ENCODE data around the gene ZFAND2A.
"Not testable (repeated sequence)": the region's sequence is repeated elsewhere in the genome, so short reads cannot be mapped to it uniquely, and the experiment has no call there.

ZFAND2A gene

GRCh38 chr7:1174881-1175596, 15.0 kb upstream of the ZFAND2A start:
- DNase-seq (ENCODE audit: low read depth) = no peak

DNA sequence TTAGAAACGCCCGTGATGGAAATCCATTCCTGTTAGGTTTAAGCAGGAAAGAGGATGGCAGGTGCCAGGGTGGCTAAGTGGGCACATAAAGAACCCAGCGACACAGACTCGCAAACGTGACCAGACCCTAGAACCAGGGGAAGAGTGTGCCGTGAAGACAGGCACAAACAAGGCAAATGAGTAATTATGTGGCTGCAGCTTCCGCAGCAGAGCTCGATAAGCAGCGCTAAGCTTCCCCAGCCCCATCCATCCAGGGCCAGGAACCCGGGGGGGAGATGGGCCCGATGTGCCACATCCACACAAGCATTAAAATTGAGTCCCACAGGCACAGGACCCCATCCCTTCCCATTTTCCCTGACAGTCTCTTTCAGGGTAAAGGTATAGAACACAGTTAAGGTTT, 14.0 kb upstream of the ZFAND2A start:
- no peak for DNase-seq (ENCODE audit: low read depth)

GRCh38 chr7:1172666-1173523, 12.9 kb upstream of the ZFAND2A start:
- no peak for DNase-seq (ENCODE audit: low read depth)

DNA sequence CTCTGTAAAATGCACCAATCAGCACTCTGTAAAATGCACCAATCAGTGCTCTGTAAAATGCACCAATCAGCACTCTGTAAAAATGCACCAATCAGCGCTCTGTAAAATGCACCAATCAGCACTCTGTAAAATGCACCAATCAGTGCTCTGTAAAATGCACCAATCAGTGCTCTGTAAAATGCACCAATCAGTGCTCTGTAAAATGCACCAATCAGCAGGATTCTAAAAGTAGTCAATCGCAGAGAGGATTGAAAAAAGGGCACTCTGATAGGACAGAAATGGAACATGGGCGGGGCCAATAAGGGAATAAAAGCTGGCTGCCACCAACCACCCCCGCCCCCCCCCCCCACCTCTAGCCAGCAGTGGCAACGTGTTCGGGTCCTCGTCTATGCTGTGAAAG, 11.5 kb upstream of the ZFAND2A start:
- not testable (repeated sequence) for DNase-seq (ENCODE audit: low read depth)

GRCh38 chr7:1170741-1171501, 10.9 kb upstream of the ZFAND2A start:
- no peak for DNase-seq (ENCODE audit: low read depth)

GRCh38 chr7:1169409-1170368, 9.7 kb upstream of the ZFAND2A start:
- DNase-seq (ENCODE audit: low read depth) = peak; percentile 94

GRCh38 chr7:1168422-1168821, 8.4 kb upstream of the ZFAND2A start:
- no peak for DNase-seq (ENCODE audit: low read depth)

- DNase-seq (ENCODE audit: low read depth) = no peak
Observed at GRCh38 chr7:1164436-1164835, 4.4 kb upstream of the ZFAND2A start.

DNA sequence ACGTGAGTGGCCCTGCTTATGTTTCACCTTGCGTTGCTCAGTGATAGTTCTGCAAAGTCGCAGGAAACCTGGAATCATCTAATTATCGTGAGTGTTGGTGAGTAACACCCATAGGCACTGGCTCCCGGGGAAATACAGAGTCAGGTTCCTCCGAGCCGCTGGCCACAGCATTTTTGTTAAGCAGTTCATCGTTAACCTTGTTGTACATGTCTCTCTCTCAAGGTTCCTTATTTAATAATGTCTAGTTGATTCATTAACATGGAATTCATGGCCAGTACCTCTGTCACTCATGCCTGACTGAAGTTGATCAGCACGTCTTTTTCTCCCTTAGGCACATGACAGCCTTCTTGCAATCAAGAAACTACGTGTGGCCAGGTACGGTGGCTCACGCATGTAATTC, 3.1 kb upstream of the ZFAND2A start:
- DNase-seq (ENCODE audit: low read depth) = no peak

DNA sequence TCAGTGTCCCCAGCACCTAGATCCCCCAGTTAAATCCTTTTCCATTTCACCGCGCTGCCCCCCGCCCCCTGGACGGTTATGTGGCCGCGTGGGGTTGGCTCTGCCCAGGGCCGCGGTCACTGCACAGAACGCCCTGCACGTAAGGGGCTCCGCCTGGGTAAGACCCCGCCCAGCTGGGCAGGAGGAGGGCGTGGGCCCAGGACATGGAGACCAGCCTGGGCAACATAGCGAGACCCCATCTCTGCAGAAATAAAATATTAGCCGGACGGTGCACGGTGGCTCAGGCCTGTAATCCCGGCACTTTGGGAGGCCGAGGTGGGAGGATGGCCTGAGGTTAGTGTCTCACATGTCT, 650 bp upstream of the ZFAND2A start:
- DNase-seq (ENCODE audit: low read depth) = no peak

DNA sequence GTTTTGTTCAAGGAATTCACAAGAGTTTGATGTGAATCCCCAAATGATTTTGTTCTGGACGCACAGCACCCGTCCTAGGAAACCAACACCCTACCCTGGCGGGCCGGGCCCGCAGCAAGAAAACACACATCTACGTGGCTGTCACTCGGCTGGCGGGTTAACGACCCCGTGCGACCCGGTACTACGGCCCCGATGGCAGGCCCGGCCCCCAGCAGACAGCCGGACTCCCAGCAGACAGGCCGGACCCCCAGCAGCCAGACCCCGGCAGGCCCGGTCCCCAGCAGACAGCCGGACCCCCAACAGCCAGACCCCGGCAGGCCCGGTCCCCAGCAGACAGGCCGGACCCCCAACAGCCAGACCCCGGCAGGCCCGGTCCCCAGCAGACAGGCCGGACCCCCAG, 765 bp downstream of the ZFAND2A start:
- not testable (repeated sequence) for DNase-seq (ENCODE audit: low read depth)

DNA sequence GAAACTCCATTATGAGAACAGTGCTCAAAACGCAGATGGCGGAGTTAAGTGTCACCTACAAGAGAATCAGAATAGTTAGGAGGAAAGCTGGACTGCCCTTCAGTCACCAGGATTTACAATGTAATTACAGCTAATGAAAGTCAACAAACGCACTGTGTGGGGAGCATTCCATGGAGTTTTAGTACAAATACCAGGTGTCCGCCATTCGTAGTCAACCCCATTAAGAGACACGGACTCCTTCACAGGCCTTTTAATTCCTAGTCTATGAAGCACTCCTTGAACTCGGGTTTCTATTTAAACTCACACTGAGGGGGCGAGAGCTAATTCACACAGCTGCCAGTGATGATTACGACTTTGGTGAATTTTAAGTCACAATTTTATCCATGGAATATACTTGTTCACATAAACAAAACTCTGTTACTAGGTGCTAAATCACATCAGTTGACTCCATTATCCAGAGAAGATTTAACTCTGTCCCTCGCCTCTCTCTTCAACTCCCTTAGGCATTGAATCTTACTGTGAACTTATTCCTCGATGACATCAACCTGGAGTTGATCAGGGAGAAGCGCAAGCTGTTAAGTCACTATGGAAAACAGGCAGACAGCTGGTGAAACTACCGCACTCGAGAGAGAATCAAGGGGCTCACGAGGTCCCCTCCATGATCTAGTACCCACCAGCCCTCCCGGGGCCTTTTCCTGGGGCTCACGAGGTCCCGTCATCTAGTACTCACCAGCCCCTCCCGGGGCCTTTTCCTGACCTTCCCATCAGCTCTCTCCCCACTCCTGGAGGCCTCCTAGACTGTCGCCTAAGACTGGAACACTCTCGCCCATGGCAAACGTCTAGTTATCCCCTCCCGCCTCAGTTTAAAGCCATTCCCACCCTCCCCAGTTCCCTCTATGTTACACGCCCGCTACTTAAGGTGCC, 1.5 kb downstream of the ZFAND2A start:
- no peak for DNase-seq (ENCODE audit: low read depth)

GRCh38 chr7:1156782-1157535, 3.0 kb downstream of the ZFAND2A start:
- no peak for DNase-seq (ENCODE audit: low read depth)

DNA sequence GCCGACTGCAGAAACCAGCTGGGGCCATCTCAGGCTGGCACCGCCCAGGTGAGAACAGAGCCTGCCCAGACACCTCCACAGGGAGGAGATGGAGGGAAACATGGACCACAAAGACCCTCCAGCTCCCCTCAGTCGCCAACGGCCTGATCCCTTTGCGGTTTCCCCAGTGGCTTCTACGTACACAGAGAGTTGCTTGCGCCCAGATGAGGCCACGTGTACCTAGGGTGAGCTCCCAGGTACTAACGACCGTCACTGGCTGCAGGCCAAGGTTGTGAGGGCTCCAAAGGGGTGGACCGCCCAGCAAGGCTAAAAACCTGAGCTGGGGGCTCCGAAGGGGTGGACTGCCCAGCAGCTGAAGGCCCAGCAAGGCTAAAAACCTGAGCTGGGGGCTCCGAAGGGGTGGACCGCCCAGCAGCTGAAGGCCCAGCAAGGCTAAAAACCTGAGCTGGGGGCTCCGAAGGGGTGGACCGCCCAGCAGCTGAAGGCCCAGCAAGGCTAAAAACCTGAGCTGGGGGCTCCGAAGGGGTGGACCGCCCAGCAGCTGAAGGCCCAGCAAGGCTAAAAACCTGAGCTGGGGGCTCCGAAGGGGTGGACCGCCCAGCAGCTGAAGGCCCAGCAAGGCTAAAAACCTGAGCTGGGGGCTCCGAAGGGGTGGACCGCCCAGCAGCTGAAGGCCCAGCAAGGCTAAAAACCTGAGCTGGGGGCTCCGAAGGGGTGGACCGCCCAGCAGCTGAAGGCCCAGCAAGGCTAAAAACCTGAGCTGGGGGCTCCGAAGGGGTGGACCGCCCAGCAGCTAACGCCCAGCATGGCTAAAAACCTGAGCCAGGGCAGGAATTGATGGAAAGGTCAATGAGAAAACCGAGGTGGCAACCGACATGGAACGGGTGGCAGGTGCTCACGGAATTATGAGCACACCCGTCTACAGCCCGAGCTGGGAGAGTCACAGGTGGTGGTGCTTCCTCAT, 3.9 kb downstream of the ZFAND2A start:
- not testable (repeated sequence) for DNase-seq (ENCODE audit: low read depth)

- DNase-seq (ENCODE audit: low read depth) = no peak
Observed at GRCh38 chr7:1154172-1154739, 5.7 kb downstream of the ZFAND2A start.

- DNase-seq (ENCODE audit: low read depth) = no peak
Observed at GRCh38 chr7:1152492-1152891, 7.5 kb downstream of the ZFAND2A start.

DNA sequence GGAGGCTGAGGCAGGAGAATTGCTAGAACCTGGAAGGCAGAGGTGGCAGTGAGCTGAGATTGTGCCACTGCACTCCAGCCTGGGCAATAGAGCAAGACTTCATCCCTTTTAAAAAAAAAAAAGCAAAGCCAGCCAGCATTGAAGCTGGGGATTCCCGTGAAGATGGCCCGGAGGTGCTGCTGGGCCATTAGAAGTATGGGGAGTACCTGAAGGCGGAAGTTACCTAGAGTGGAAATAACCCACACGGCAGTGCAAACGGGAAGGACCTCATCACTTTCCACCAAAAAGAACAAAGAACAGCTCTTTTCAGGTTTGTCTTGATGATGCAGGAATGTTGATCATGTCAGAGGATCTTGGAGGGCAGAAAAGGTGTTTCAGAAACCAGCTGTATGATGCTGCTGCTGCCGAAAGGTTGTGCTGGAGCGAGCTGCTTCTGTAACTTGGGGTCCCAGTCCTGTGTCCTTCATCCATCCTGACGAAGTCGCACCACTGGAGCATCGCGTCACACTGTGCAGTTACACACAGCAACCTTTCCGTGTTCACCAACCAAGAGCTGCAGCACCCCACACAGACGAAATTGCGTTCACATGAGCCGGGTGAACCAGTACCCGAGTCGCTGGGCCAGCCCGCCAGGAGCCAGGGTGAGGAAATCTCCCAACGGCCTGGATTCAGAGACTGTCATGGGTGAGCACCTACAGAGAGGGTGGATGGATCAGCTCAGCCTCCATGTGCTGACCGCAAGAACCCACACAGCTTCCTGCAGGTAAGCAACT, 8.2 kb downstream of the ZFAND2A start:
- no peak for DNase-seq (ENCODE audit: low read depth)
